ENCODE results near the gene SARS1. TPM values are rescaled to one million over a fixed set of nuclear protein-coding genes. Genes with fewer than 3 reads are reported as not detected.

Gene SARS1
- total and polyA plus RNA-seq, 4 donors: 57.5 to 132 (median 92.8) TPM

GRCh38 chr1:109253803-109254620 lies 40.3 kb downstream of the SARS1 start:
- Histone ChIP-seq H3K4me3 (ENCODE audit: low read depth in 1 of 3, low read length in 3 of 3) (no peak overlapping the region), H3K9ac (ENCODE audit: low read depth in 1 of 2, low read length in 2 of 2) (no peak overlapping the region), H3K36me3 (ENCODE audit: control insufficient read depth in 4 of 4, insufficient read depth in 3 of 4, low read depth in 1 of 4, low read length in 3 of 4) (no peaks in the 10 kb centered on the region), H3K27ac (ENCODE audit: low read depth in 1 of 2, low read length in 2 of 2) (no peak overlapping the region), H3K27me3 (ENCODE audit: control insufficient read depth in 4 of 4, insufficient read depth in 4 of 4, low read length in 3 of 4) (no peaks in the 10 kb centered on the region), H3K4me1 (ENCODE audit: control insufficient read depth in 4 of 4, insufficient read depth in 4 of 4, low read length in 3 of 4) (peaks cover 2 to 9% (median 5%) of the 10 kb centered on the region in 4 donors), H3K9me3 (ENCODE audit: control insufficient read depth in 4 of 4, low read length in 3 of 4) (no peaks in the 10 kb centered on the region)
- 68% methylated on average over 9 of the region's 9 CpGs for WGBS
- no peak for DNase-seq (ENCODE audit: low spot score)
- TF ChIP-seq JUND (IDR thresholded peaks at IDR 0.05) (no peak), NR2F2 (IDR thresholded peaks at IDR 0.05) (no peak), RAD21 (IDR thresholded peaks at IDR 0.05) (no peak), FOXA1 (IDR thresholded peaks at IDR 0.05) (no peak), EGR1 (IDR thresholded peaks at IDR 0.05; ENCODE audit: low read depth in 2 of 2) (no peak), RXRA (IDR thresholded peaks at IDR 0.05) (no peak), GABPA (IDR thresholded peaks at IDR 0.05 in 1 of 2, conservative IDR thresholded peaks at IDR 0.05 in 1 of 2) (no peak), HNF4A (conservative IDR thresholded peaks at IDR 0.05) (no peak), SP1 (IDR thresholded peaks at IDR 0.05) (no peak), HNF4G (IDR thresholded peaks at IDR 0.05) (no peak), FOXA2 (IDR thresholded peaks at IDR 0.05) (no peak)
- TF ChIP-seq, protein P1, sequence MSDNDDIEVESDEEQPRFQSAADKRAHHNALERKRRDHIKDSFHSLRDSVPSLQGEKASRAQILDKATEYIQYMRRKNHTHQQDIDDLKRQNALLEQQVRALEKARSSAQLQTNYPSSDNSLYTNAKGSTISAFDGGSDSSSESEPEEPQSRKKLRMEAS (IDR thresholded peaks at IDR 0.05): no peak
- TF ChIP-seq, protein P2, sequence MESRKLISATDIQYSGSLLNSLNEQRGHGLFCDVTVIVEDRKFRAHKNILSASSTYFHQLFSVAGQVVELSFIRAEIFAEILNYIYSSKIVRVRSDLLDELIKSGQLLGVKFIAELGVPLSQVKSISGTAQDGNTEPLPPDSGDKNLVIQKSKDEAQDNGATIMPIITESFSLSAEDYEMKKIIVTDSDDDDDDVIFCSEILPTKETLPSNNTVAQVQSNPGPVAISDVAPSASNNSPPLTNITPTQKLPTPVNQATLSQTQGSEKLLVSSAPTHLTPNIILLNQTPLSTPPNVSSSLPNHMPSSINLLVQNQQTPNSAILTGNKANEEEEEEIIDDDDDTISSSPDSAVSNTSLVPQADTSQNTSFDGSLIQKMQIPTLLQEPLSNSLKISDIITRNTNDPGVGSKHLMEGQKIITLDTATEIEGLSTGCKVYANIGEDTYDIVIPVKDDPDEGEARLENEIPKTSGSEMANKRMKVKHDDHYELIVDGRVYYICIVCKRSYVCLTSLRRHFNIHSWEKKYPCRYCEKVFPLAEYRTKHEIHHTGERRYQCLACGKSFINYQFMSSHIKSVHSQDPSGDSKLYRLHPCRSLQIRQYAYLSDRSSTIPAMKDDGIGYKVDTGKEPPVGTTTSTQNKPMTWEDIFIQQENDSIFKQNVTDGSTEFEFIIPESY (IDR thresholded peaks at IDR 0.05): no peak

DNA sequence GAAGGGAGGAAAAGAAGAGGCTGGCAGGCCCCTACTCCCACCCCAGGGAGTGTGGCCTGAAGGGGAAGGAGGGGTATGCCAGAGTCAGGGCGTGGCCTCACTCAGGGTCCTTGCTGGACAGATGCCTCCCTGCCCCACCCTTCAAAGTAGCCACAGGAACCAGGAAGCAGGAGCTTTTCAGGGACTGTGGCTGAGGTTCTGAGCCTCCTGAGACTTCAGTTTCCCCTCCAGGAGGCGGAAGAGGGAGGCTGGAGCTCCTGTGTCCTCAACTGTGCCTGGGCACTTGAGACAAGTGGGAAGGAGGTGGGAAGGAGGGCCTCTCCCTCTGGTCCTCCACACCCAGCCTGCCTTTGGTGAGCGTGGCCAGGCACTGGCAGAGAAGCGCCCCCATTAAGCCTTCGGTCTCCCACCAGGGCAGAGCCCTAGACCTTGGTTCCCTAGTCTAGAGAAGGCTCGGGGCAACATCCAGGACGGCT lies 40.9 kb downstream of the SARS1 start:
- no peak for DNase-seq (ENCODE audit: low spot score)
- Histone ChIP-seq H3K9me3 (ENCODE audit: control insufficient read depth in 4 of 4, low read length in 3 of 4) (no peaks in the 10 kb centered on the region), H3K27ac (ENCODE audit: low read depth in 1 of 2, low read length in 2 of 2) (no peak overlapping the region), H3K4me3 (ENCODE audit: low read depth in 1 of 3, low read length in 3 of 3) (no peak overlapping the region), H3K4me1 (ENCODE audit: control insufficient read depth in 4 of 4, insufficient read depth in 4 of 4, low read length in 3 of 4) (peaks cover 2 to 6% (median 3%) of the 10 kb centered on the region in 4 donors), H3K36me3 (ENCODE audit: control insufficient read depth in 4 of 4, insufficient read depth in 3 of 4, low read depth in 1 of 4, low read length in 3 of 4) (no peaks in the 10 kb centered on the region), H3K27me3 (ENCODE audit: control insufficient read depth in 4 of 4, insufficient read depth in 4 of 4, low read length in 3 of 4) (no peaks in the 10 kb centered on the region), H3K9ac (ENCODE audit: low read depth in 1 of 2, low read length in 2 of 2) (no peak overlapping the region)
- WGBS: 88% methylated on average over 7 of the region's 7 CpGs
- TF ChIP-seq, protein P1 (IDR thresholded peaks at IDR 0.05): no peak

GRCh38 chr1:109255097-109255651 lies 41.5 kb downstream of the SARS1 start:
- H3K27me3 ChIP-seq (ENCODE audit: control insufficient read depth in 4 of 4, insufficient read depth in 4 of 4, low read length in 3 of 4): no peaks in the 10 kb centered on the region
- H3K27ac ChIP-seq (ENCODE audit: low read depth in 1 of 2, low read length in 2 of 2): no peak overlapping the region
- WGBS: 69% methylated on average over 15 of the region's 15 CpGs
- H3K9me3 ChIP-seq (ENCODE audit: control insufficient read depth in 4 of 4, low read length in 3 of 4): no peaks in the 10 kb centered on the region
- H3K36me3 ChIP-seq (ENCODE audit: control insufficient read depth in 4 of 4, insufficient read depth in 3 of 4, low read depth in 1 of 4, low read length in 3 of 4): no peaks in the 10 kb centered on the region
- no peak overlapping the region for H3K9ac ChIP-seq (ENCODE audit: low read depth in 1 of 2, low read length in 2 of 2)
- H3K4me3 ChIP-seq (ENCODE audit: low read depth in 1 of 3, low read length in 3 of 3): no peak overlapping the region
- no peak for DNase-seq (ENCODE audit: low spot score)
- peaks cover 0 to 2% (median under 1%) of the 10 kb centered on the region in 4 donors for H3K4me1 ChIP-seq (ENCODE audit: control insufficient read depth in 4 of 4, insufficient read depth in 4 of 4, low read length in 3 of 4)
- TF ChIP-seq, protein P3, sequence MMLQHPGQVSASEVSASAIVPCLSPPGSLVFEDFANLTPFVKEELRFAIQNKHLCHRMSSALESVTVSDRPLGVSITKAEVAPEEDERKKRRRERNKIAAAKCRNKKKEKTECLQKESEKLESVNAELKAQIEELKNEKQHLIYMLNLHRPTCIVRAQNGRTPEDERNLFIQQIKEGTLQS (IDR thresholded peaks at IDR 0.05): no peak
- TF ChIP-seq HNF4G (IDR thresholded peaks at IDR 0.05) (no peak), JUND (IDR thresholded peaks at IDR 0.05) (no peak), YY1 (IDR thresholded peaks at IDR 0.05) (no peak), EGR1 (IDR thresholded peaks at IDR 0.05; ENCODE audit: low read depth in 2 of 2) (no peak), GABPA (IDR thresholded peaks at IDR 0.05 in 1 of 2, conservative IDR thresholded peaks at IDR 0.05 in 1 of 2) (no peak), TAF1 (conservative IDR thresholded peaks at IDR 0.05) (no peak), RXRA (IDR thresholded peaks at IDR 0.05) (no peak), HNF4A (conservative IDR thresholded peaks at IDR 0.05) (no peak)
- TF ChIP-seq, protein P1 (IDR thresholded peaks at IDR 0.05): no peak
